Ascending aorta (tissue), 2 donors: Measurements from ENCODE around the gene UBE2L5. TPM values are rescaled to one million over a fixed set of nuclear protein-coding genes. Genes with fewer than 3 reads are reported as not detected.

Source experiments
- DNase-seq, 2 donors: peaks; one replicate each; pipeline ENCODE4 v3.0.0-alpha.2; 2019; ENCODE audit warnings: low spot score in 2 of 2
- H3K27ac ChIP-seq, 2 donors: fragments of 200-600 bp; sonication (generic); one replicate each; pipeline ENCODE4 v1.5.1; 2016 to 2017; ENCODE audit warnings: mild to moderate bottlenecking in 1 of 2
- H3K27me3 ChIP-seq: fragments of 200-600 bp; sonication (generic); one replicate; pipeline ENCODE4 v1.5.1; 2017
- H3K36me3 ChIP-seq, 2 donors: fragments of 200-600 bp; sonication (generic); one replicate each; pipeline ENCODE4 v1.5.1; 2016
- H3K4me1 ChIP-seq, 2 donors: fragments of 200-600 bp; sonication (generic); one replicate each; pipeline ENCODE4 v1.5.1; 2016 to 2017; ENCODE audit warnings: mild to moderate bottlenecking in 1 of 2
- H3K4me3 ChIP-seq, 2 donors: fragments of 200-600 bp; sonication (generic); one replicate each; pipeline ENCODE4 v1.5.1; 2016 to 2017; ENCODE audit warnings: mild to moderate bottlenecking in 1 of 2
- H3K9me3 ChIP-seq, 2 donors: fragments of 200-600 bp; sonication (generic); one replicate each; pipeline ENCODE4 v1.5.1; 2016
- CTCF ChIP-seq, 3 experiments: fragments of 200-600 bp in 2 of 3; fragments of 450-650 bp in 1 of 3; sonication (generic) in 2 of 3; IDR thresholded peaks; one replicate each; pipeline ENCODE4 v1.5.1; 2016 to 2019; ENCODE audit warnings: antibody characterized with exemption in 3 of 3, mild to moderate bottlenecking in 1 of 3, moderate library complexity in 1 of 3
- intact Hi-C: fragments of 100-400 bp; cut with DNase I; formaldehyde crosslinking; loops from one replicate; pipeline ENCODE4 v1.15.1; 2023
- total RNA-seq: library from RNA; depleted of rRNA; stranded (reverse); fragments of >200 nt; gene quantifications from one replicate; pipeline ENCODE4 v1.1.0, GENCODE V29; 2016

UBE2L5 gene
- total RNA-seq, 1 donor from 2014 or later = not detected

- Histone ChIP-seq H3K27ac (no peak overlapping the region), H3K4me1 (no peaks in the 10 kb centered on the region), H3K27me3 (no peaks in the 10 kb centered on the region), H3K36me3 (no peaks in the 10 kb centered on the region), H3K9me3 (no peaks in the 10 kb centered on the region), H3K4me3 (no peak overlapping the region)
- TF ChIP-seq CTCF (IDR thresholded peaks at IDR 0.05) = no peak
- intact Hi-C loops = loop anchor here (10.0 kb wide), 1 partner anchor 274 kb away; no protein-coding TSS in a partner anchor
- no peak for DNase-seq
Observed at GRCh38 chr13:30400376-30400775, 21.9 kb upstream of the UBE2L5 start.

GRCh38 chr13:30401347-30401746, 20.9 kb upstream of the UBE2L5 start:
- Histone ChIP-seq H3K27ac (no peak overlapping the region), H3K9me3 (no peaks in the 10 kb centered on the region), H3K4me3 (no peak overlapping the region), H3K4me1 (no peaks in the 10 kb centered on the region), H3K27me3 (no peaks in the 10 kb centered on the region), H3K36me3 (no peaks in the 10 kb centered on the region)
- intact Hi-C loops = loop anchor here (10.0 kb wide), 1 partner anchor 273 kb away; no protein-coding TSS in a partner anchor
- no peak for DNase-seq
- TF ChIP-seq CTCF (IDR thresholded peaks at IDR 0.05) = no peak

GRCh38 chr13:30403456-30403855, 18.8 kb upstream of the UBE2L5 start:
- H3K36me3 ChIP-seq = no peaks in the 10 kb centered on the region
- no peak overlapping the region for H3K4me3 ChIP-seq
- intact Hi-C loops = loop anchor here (10.0 kb wide), 1 partner anchor 271 kb away; no protein-coding TSS in a partner anchor
- H3K27ac ChIP-seq = no peak overlapping the region
- no peak for TF ChIP-seq CTCF (IDR thresholded peaks at IDR 0.05)
- no peak for DNase-seq
- H3K4me1 ChIP-seq = peaks cover 2 to 5% of the 10 kb centered on the region in 2 donors
- H3K9me3 ChIP-seq = no peaks in the 10 kb centered on the region
- no peaks in the 10 kb centered on the region for H3K27me3 ChIP-seq

- intact Hi-C loops = loop anchor here (10.0 kb wide), 1 partner anchor 271 kb away; no protein-coding TSS in a partner anchor
- no peak overlapping the region for H3K27ac ChIP-seq
Observed at GRCh38 chr13:30404207-30404606, 18.1 kb upstream of the UBE2L5 start.

GRCh38 chr13:30406779-30407416, 15.4 kb upstream of the UBE2L5 start:
- H3K4me1 ChIP-seq = peaks cover 5 to 21% of the 10 kb centered on the region in 2 donors
- TF ChIP-seq CTCF (IDR thresholded peaks at IDR 0.05) = no peak
- DNase-seq = no peak
- H3K9me3 ChIP-seq = no peaks in the 10 kb centered on the region
- H3K27ac ChIP-seq = no peak overlapping the region
- H3K36me3 ChIP-seq = no peaks in the 10 kb centered on the region
- no peaks in the 10 kb centered on the region for H3K27me3 ChIP-seq
- H3K4me3 ChIP-seq = no peak overlapping the region
- intact Hi-C loops = loop anchor here (5.0 to 10.0 kb wide), 3 partner anchors 268 to 635 kb away; partner anchors contain the start of gene MEDAG

More at GRCh38 chr13:30404207-30404606, 18.1 kb upstream of the UBE2L5 start:
- Histone ChIP-seq H3K9me3 (no peaks in the 10 kb centered on the region), H3K4me3 (no peak overlapping the region), H3K36me3 (no peaks in the 10 kb centered on the region), H3K27me3 (no peaks in the 10 kb centered on the region), H3K4me1 (peaks cover 2 to 11% of the 10 kb centered on the region in 2 donors)
- DNase-seq = no peak
- no peak for TF ChIP-seq CTCF (IDR thresholded peaks at IDR 0.05)
